SK-N-SH (cell line): ENCODE results near the gene LRP5. TPM values are rescaled to one million over a fixed set of nuclear protein-coding genes. Genes with fewer than 3 reads are reported as not detected.

Experiments
- CTCF ChIA-PET: fragments of 300-600, 350-600 bp; formaldehyde crosslinking; extraction: SDS; loops from one replicate; lab custom pipeline; 2021; lab: Yijun Ruan, JAX
- POLR2A ChIA-PET: fragments of 350-600 bp; sonication (Branson Sonifier 250); formaldehyde crosslinking; extraction: SDS; loops from one replicate; lab custom pipeline; 2020; ENCODE audit warnings: antibody characterized with exemption, inconsistent platforms; lab: Yijun Ruan, JAX
- DNase-seq: peaks from one replicate; pipeline ENCODE4 v3.0.0; 2012
- H2AFZ ChIP-seq: fragments of 200-600 bp; sonication (generic); 2 replicates; pipeline ENCODE4 v1.8.1; 2016; ENCODE audit warnings: antibody characterized with exemption, mild to moderate bottlenecking, low read depth
- H3F3A ChIP-seq: fragments of 200-600 bp; sonication (generic); replicated peaks from 2 replicates; pipeline ENCODE3; 2016; ENCODE audit warnings: antibody characterized with exemption, mild to moderate bottlenecking; ENCODE audit not compliant: insufficient read depth
- H3K27ac ChIP-seq, 2 experiments: fragments of 200-500 bp in 1 of 2; fragments of 200-600 bp in 1 of 2; sonication (Bioruptor generic) in 1 of 2; sonication (generic), shearing (Covaris generic) in 1 of 2; 2 replicates each; pipeline versions ENCODE4 v1.5.1 to v1.6.1; 2014 to 2016; ENCODE audit warnings: low read depth in 2 of 2, inconsistent platforms in 1 of 2, low read length in 1 of 2, mild to moderate bottlenecking in 1 of 2, mixed read lengths in 1 of 2
- H3K27me3 ChIP-seq: fragments of 200-600 bp; sonication (generic), shearing (Covaris generic); 2 replicates; pipeline ENCODE4 v1.6.1; 2016; ENCODE audit warnings: mixed run types; ENCODE audit not compliant: insufficient read depth
- H3K36me3 ChIP-seq, 2 experiments: fragments of 200-500 bp in 1 of 2; fragments of 200-600 bp in 1 of 2; sonication (Bioruptor generic) in 1 of 2; sonication (generic) in 1 of 2; replicated peaks in 1 of 2; 2 replicates each; pipeline versions ENCODE3 to v1.5.1; 2014 to 2016; ENCODE audit warnings: low read length in 1 of 2, mild to moderate bottlenecking in 1 of 2; ENCODE audit not compliant: insufficient read depth in 2 of 2, control insufficient read depth in 1 of 2
- H3K4me1 ChIP-seq, 2 experiments: fragments of 200-500 bp in 1 of 2; fragments of 200-600 bp in 1 of 2; sonication (Bioruptor generic) in 1 of 2; sonication (generic), shearing (Covaris generic) in 1 of 2; 2 replicates each; pipeline versions ENCODE4 v1.5.1 to v1.6.1; 2014 to 2016; ENCODE audit warnings: low read depth in 1 of 2, low read length in 1 of 2, mixed run types in 1 of 2; ENCODE audit not compliant: insufficient read depth in 2 of 2, control insufficient read depth in 1 of 2
- H3K4me2 ChIP-seq: fragments of 200-600 bp; sonication (generic), shearing (Covaris generic); 2 replicates; pipeline ENCODE4 v1.6.1; 2017; ENCODE audit warnings: mixed run types
- H3K4me3 ChIP-seq, 2 experiments: fragments of 200-500 bp in 1 of 2; fragments of 200-600 bp in 1 of 2; sonication (Bioruptor generic) in 1 of 2; sonication (generic), shearing (Covaris generic) in 1 of 2; 2 replicates each; pipeline versions ENCODE4 v1.5.1 to v1.8.1; 2014 to 2016; ENCODE audit warnings: low read depth in 2 of 2, inconsistent platforms in 1 of 2, low read length in 1 of 2, mild to moderate bottlenecking in 1 of 2, mixed read lengths in 1 of 2, moderate library complexity in 1 of 2
- H3K79me2 ChIP-seq: fragments of 200-600 bp; sonication (generic); 2 replicates; pipeline ENCODE4 v1.8.1; 2017; ENCODE audit warnings: mild to moderate bottlenecking; ENCODE audit not compliant: insufficient read depth
- H3K9ac ChIP-seq: fragments of 200-600 bp; sonication (generic); 2 replicates; pipeline ENCODE4 v1.6.1; 2017; ENCODE audit warnings: mixed run types
- H3K9me2 ChIP-seq: fragments of 200-600 bp; sonication (generic); 2 replicates; pipeline ENCODE4 v1.6.1; 2017; ENCODE audit warnings: mixed run types
- H3K9me3 ChIP-seq: fragments of 200-600 bp; sonication (generic); 2 replicates; pipeline ENCODE4 v1.6.1; 2017; ENCODE audit warnings: mixed run types, mild to moderate bottlenecking, moderate library complexity
- H4K20me1 ChIP-seq: fragments of 200-600 bp; sonication (generic); 2 replicates; pipeline ENCODE4 v1.6.1; 2017; ENCODE audit warnings: mild to moderate bottlenecking, mixed run types; ENCODE audit not compliant: insufficient read depth
- CHD2 ChIP-seq: fragments of 150-350 bp; IDR thresholded peaks from 2 replicates; pipeline ENCODE4 v1.6.1; 2018; ENCODE audit warnings: low read length; ENCODE audit not compliant: partially characterized antibody
- EP300 ChIP-seq, 2 experiments: IDR thresholded peaks; 2 replicates each; pipeline versions ENCODE4 v1.4.0 to v1.6.1; 2012; ENCODE audit warnings: borderline replicate concordance in 1 of 2, low read depth in 1 of 2, low read length in 1 of 2
- FOXJ3 ChIP-seq: sonication (generic); formaldehyde crosslinking; IDR thresholded peaks from 2 replicates; pipeline ENCODE4 v1.5.1; 2020; ENCODE audit warnings: mild to moderate bottlenecking, missing genetic modification reagents
- FOXM1 ChIP-seq: IDR thresholded peaks from 2 replicates; pipeline ENCODE4 v1.4.0; 2012; ENCODE audit warnings: low read depth, mild to moderate bottlenecking
- GATA2 ChIP-seq: sonication (generic); formaldehyde crosslinking; IDR thresholded peaks from 2 replicates; pipeline ENCODE4 v1.5.0; 2020; ENCODE audit warnings: mild to moderate bottlenecking, missing genetic modification reagents
- MXI1 ChIP-seq: IDR thresholded peaks from 2 replicates; pipeline ENCODE4 v1.6.1; 2012; ENCODE audit warnings: mild to moderate bottlenecking, low read depth, low read length, improper control_type of control experiment
- NRF1 ChIP-seq: IDR thresholded peaks from 2 replicates; pipeline ENCODE4 v1.6.1; 2012; ENCODE audit warnings: low read depth, mild to moderate bottlenecking, low read length
- PBX3 ChIP-seq: IDR thresholded peaks from 2 replicates; pipeline ENCODE4; 2012
- RAD21 ChIP-seq: IDR thresholded peaks from 2 replicates; pipeline ENCODE4 v1.6.1; 2012; ENCODE audit warnings: mild to moderate bottlenecking, low read length
- RXRA ChIP-seq: IDR thresholded peaks from 2 replicates; pipeline ENCODE4 v1.4.0; 2012; ENCODE audit warnings: low read depth, mild to moderate bottlenecking, borderline replicate concordance
- SMC3 ChIP-seq: IDR thresholded peaks from 2 replicates; pipeline ENCODE4 v1.6.1; 2012; ENCODE audit warnings: low read depth, low read length, improper control_type of control experiment
- WGBS: methylation state at CpG from one replicate; pipeline ENCODE4 v1.1.6; 2017; ENCODE audit warnings: low lambda C conversion rate; 5-methylcytosine and 5-hydroxymethylcytosine counted together
- polyA plus RNA-seq, 3 experiments: library from polyadenylated mRNA; depleted of rRNA; stranded (reverse); fragments of >200 nt; gene quantifications; 2 replicates each; pipeline ENCODE4 v1.2.3, GENCODE V29; 2012
- TF ChIP-seq, protein P1 (sequence below): IDR thresholded peaks from 2 replicates; pipeline ENCODE4 v1.4.0; 2012; ENCODE audit warnings: low read depth, borderline replicate concordance
- TF ChIP-seq, protein P2 (sequence below): fragments of 150-350 bp; IDR thresholded peaks from 2 replicates; pipeline ENCODE4 v1.6.1; 2016; ENCODE audit warnings: mild to moderate bottlenecking, low read depth, low read length
- TF ChIP-seq, protein P3 (sequence below): IDR thresholded peaks from 2 replicates; pipeline ENCODE4 v1.6.1; 2012; ENCODE audit warnings: mild to moderate bottlenecking, low read depth, low read length, moderate library complexity

Gene LRP5
- polyA plus RNA-seq, 1 of the 3 experiments (the other 2 are of a cell fraction): 15.0 TPM

DNA sequence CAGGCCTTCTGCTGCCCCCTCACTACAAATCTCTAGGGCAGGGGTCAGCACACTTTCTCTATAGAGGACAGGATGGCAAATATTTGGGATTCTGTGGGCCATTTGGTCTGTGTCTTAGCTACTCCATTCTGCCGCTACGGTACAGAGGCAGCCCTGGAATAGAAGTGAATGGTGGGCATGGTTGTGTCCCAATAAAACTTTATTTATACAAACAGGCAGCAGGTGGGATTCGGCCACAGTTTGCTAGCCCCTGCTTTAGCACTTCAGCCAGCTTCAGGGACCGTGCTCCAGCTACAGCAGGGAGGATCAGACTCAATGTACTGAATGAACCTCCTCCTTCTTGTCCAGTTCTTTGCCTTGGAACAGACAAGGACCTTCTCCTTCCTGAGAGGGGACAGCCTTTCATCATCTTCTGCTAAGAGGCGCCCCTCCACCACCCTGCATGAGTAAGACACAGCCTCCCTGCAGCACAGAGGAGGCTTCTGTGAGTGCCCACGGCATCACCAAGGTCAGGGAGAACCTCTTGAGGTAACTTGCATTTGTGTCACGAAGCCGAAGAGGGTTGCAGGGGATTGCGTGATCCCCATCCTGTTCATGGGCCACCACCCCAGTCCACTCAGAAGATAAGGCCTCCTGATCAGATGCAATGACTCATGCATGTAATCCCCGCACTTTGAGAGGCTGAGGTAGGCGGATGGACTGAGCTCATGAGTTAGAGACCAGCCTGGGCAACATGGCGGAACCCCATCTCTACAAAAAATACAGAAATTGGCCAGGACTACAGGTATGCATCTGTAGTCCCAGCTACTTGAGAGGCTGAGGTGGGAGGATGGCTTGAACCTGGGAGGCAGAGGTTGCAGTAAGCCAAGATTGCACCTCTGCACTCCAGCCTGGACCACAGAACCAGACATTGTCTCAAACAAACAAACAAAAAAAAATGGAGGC, 45.2 kb upstream of the LRP5 start:
- H3K36me3 ChIP-seq: peaks cover 18 to 44% of the 10 kb centered on the region in 2 experiments
- H3K79me2 ChIP-seq: peaks cover 58% of the 10 kb centered on the region
- no peak overlapping the region for H3K9ac ChIP-seq
- H3K27ac ChIP-seq: no peak overlapping the region
- ChIA-PET CTCF (interaction anchor here (0.8 to 3.8 kb wide), 4 partner anchors 10 to 114 kb away, joined by 3 to 14 read pairs (median 4); no protein-coding TSS in a partner anchor), POLR2A (no interaction called here)
- no peak overlapping the region for H2AFZ ChIP-seq
- no peaks in the 10 kb centered on the region for H3K9me2 ChIP-seq
- peaks cover 11 to 15% of the 10 kb centered on the region in 2 experiments; a peak in 3 of 4 replicates for H3K4me1 ChIP-seq
- H3K9me3 ChIP-seq: no peaks in the 10 kb centered on the region
- H3K4me2 ChIP-seq: no peak overlapping the region
- WGBS: 93% methylated on average over 11 of the region's 12 CpGs
- no peak for DNase-seq
- 0 out of 2 replicates have a peak, but pooled peaks cover 7% of the 10 kb centered on the region for H4K20me1 ChIP-seq
- TF ChIP-seq FOXJ3 (CRISPR knock-in tag): no peak
- TF ChIP-seq RAD21: no peak
- no peak for TF ChIP-seq EP300 (IDR thresholded peaks at IDR 0.05; ENCODE audit: borderline replicate concordance in 1 of 2, low read depth in 1 of 2, low read length in 1 of 2)
- TF ChIP-seq NRF1: no peak
- TF ChIP-seq, protein P1, sequence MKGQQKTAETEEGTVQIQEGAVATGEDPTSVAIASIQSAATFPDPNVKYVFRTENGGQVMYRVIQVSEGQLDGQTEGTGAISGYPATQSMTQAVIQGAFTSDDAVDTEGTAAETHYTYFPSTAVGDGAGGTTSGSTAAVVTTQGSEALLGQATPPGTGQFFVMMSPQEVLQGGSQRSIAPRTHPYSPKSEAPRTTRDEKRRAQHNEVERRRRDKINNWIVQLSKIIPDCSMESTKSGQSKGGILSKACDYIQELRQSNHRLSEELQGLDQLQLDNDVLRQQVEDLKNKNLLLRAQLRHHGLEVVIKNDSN: no peak
- TF ChIP-seq SMC3: no peak
- TF ChIP-seq GATA2 (CRISPR knock-in tag): no peak
- H3F3A ChIP-seq: peaks cover 3% of the 10 kb centered on the region
- no peak overlapping the region for H3K4me3 ChIP-seq
- H3K27me3 ChIP-seq: no peaks in the 10 kb centered on the region

GRCh38 chr11:68267881-68268240, 44.5 kb upstream of the LRP5 start:
- Histone ChIP-seq H3K9me2 (no peaks in the 10 kb centered on the region), H3K27ac (no peak overlapping the region), H3K9me3 (no peaks in the 10 kb centered on the region), H3F3A (peaks cover 3% of the 10 kb centered on the region), H3K4me3 (no peak overlapping the region), H3K79me2 (peaks cover 61% of the 10 kb centered on the region), H3K27me3 (no peaks in the 10 kb centered on the region), H4K20me1 (0 out of 2 replicates have a peak, but pooled peaks cover 7% of the 10 kb centered on the region), H3K4me1 (peaks cover 14 to 15% of the 10 kb centered on the region in 2 experiments; a peak in 3 of 4 replicates), H3K4me2 (no peak overlapping the region), H3K9ac (no peak overlapping the region), H3K36me3 (peaks cover 18 to 38% of the 10 kb centered on the region in 2 experiments), H2AFZ (no peak overlapping the region)
- CTCF ChIA-PET: interaction anchor here (0.7 to 3.8 kb wide), 3 partner anchors 8 to 30 kb away, joined by 3 to 14 read pairs (median 3); no protein-coding TSS in a partner anchor
- no peak for DNase-seq
- 97% methylated on average over 6 of the region's 6 CpGs for WGBS
- POLR2A ChIA-PET: no interaction called here
- TF ChIP-seq SMC3 (no peak), MXI1 (no peak), PBX3 (no peak), RXRA (no peak), CHD2 (no peak), FOXM1 (no peak), GATA2 (CRISPR knock-in tag) (no peak)
- TF ChIP-seq, protein P1: no peak
- TF ChIP-seq, protein P2, sequence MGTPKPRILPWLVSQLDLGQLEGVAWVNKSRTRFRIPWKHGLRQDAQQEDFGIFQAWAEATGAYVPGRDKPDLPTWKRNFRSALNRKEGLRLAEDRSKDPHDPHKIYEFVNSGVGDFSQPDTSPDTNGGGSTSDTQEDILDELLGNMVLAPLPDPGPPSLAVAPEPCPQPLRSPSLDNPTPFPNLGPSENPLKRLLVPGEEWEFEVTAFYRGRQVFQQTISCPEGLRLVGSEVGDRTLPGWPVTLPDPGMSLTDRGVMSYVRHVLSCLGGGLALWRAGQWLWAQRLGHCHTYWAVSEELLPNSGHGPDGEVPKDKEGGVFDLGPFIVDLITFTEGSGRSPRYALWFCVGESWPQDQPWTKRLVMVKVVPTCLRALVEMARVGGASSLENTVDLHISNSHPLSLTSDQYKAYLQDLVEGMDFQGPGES: no peak
- TF ChIP-seq, protein P3, sequence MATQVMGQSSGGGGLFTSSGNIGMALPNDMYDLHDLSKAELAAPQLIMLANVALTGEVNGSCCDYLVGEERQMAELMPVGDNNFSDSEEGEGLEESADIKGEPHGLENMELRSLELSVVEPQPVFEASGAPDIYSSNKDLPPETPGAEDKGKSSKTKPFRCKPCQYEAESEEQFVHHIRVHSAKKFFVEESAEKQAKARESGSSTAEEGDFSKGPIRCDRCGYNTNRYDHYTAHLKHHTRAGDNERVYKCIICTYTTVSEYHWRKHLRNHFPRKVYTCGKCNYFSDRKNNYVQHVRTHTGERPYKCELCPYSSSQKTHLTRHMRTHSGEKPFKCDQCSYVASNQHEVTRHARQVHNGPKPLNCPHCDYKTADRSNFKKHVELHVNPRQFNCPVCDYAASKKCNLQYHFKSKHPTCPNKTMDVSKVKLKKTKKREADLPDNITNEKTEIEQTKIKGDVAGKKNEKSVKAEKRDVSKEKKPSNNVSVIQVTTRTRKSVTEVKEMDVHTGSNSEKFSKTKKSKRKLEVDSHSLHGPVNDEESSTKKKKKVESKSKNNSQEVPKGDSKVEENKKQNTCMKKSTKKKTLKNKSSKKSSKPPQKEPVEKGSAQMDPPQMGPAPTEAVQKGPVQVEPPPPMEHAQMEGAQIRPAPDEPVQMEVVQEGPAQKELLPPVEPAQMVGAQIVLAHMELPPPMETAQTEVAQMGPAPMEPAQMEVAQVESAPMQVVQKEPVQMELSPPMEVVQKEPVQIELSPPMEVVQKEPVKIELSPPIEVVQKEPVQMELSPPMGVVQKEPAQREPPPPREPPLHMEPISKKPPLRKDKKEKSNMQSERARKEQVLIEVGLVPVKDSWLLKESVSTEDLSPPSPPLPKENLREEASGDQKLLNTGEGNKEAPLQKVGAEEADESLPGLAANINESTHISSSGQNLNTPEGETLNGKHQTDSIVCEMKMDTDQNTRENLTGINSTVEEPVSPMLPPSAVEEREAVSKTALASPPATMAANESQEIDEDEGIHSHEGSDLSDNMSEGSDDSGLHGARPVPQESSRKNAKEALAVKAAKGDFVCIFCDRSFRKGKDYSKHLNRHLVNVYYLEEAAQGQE: no peak
